ENCODE data around the gene MCM5.

DNA sequence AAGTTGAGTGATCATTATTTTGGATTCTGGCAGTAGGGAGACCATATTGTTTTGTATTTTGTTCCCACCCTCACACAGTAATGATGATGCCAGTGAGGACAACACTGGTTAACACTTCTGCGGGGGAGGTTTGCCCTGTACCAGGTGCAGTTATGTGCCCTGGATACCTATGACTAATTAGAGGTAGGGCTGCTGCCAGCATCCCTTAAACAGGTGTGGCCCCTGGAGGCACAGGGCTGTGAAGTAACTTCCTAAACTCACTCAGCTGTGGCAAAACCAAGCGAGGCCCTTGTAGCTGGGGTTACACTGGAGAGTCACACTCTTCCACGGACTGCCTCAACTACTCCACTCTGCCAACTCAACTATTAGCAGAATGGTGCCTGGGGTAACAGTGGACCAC lies 64.5 kb downstream of the MCM5 start:
- TF ChIP-seq CTCF (IDR thresholded peaks at IDR 0.05; ENCODE audit: low read length) (no peak), EZH2 (IDR thresholded peaks at IDR 0.05; ENCODE audit: borderline replicate concordance, low read length) (no peak)
